GM18502 (cell line): ENCODE measurements around the gene PLEKHH1.
"Not testable (repeated sequence)": the region's sequence is repeated elsewhere in the genome, so short reads cannot be mapped to it uniquely, and the experiment has no call there.

Experiments
- ATAC-seq: cut with Tn5 transposase; IDR thresholded peaks from one replicate; pipeline ENCODE4 v1.9.1; 2021; ENCODE audit warnings: mild to moderate bottlenecking; ENCODE audit not compliant: unreplicated experiment, poor library complexity

The PLEKHH1 gene

DNA sequence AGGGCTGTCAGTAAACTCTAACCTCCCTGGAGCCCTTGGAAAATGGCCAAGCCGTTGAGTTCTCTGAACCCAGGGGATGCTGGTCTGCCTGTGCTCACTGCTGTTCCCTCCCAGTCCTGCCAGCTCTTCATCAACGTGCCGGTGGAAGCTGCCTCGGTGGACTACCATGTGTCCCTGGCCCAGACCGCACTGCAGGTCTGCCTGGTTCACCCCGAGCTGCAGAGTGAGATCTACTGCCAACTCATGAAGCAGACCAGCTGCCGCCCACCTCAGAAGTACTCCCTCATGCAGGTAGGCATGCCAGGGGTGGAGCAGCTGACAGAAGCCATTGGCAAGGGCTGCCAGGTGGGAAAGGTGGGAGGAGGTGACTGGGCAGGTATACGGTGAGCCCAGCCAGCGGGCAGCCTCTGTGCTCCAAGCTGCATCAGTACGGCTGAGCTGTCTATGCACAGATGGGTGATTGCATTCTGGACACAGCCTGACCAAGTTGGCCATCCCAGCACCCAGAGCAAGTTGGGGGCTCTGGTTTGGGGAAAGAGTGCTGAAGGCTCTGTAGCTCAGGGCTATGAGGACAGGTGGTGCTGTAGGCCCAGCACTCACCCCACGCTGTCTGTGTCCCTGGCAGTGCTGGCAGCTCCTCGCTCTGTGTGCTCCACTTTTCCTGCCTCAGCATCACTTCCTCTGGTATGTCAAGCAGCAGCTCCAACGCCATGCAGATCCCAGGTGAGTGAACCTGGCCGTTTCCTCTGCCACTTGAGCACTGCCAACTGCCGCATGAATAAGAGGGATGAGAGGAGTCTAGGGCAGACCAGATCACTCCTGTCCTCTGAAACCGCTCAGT, 45.0 kb downstream of the PLEKHH1 start:
- ATAC-seq = no peak

DNA sequence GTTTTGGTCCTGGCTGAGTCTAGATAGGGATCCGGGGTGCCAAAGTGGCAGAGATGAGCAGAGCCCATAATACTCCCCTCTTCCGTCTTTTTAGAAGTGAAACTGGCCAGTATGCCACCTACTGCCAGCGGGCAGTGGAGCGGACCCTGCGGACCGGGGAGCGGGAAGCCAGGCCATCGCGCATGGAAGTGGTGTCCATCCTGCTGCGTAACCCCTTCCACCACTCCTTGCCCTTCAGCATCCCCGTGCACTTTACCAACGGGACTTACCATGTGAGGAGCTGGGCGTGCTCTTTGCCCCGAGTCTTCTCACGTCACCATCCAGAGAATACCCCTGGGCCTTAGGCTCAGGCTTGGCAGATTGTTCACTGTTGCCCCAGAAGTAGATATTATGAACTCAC, 46.0 kb downstream of the PLEKHH1 start:
- ATAC-seq = no peak

DNA sequence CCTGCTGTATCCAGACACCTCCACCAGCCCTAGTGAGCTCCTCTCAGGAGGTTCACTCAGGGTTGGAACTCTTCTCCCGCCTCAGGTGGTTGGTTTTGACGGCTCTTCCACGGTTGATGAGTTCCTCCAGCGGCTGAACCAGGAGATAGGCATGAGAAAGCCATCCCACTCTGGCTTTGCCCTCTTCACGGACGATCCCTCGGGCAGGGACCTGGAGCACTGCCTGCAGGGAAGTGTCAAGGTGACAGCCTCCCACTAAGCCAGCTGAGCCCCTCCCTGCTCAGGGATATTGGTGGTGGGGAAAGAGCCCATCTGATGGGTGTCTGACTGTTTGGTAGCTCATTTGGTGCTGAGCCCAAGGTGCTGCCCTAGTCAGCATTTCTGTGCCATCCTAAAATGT, 46.5 kb downstream of the PLEKHH1 start:
- ATAC-seq = no peak

DNA sequence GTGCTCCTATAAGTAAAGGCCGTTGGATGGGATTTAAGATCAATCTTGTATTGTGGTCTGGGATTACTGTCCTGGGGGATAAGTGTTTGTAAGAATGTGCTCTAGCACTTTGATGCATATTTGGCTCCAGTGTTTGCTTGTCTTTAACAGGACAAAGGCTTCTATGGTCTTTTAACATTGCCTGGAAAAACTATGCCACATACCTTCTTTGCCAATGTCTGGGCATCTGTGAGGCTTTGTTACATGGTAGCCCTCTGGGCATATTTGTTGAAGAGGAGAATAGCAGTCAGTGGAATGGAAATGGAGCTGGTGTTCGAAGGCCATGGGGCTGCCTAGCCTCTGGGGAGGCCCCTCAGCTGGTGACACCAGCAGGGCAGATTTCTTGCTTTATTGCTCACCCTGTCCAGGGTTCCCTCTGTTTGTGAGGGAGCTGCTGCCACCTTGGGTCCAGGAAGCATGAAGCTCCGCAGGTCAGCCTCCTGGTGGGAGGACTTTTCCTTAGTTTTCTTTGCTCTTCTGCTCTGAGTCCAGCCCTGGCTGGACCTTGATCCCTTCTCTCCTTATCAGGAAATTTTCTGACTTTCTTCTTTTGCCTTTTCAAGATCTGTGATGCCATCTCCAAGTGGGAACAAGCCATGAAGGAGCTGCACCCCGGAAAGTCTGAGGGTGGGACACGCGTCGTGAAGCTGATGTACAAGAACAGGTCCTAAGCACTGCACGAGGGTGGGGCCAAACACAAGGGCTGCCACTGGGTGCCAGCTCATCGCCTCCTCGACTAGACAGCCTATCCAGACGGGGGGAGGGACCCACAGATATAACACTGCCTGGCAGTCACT, 47.5 kb downstream of the PLEKHH1 start:
- no peak for ATAC-seq

DNA sequence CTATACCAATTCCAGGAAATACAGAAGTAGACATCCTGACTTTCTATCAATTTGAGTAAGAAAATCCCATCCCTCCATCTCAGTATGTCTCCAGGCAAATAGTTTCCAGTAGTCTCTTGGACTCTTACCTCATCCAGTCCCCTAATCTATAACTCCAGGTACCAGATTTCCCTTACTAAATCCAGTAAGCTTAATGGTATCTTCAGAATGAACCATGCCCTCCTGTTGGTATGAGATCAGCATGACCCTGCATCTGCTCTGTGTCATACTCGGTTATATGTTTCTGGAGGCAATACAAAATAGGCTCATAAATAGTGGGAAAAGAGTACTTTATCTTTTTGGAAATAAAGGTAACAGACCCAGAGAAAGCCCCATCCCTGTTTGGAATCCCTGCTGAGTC, 48.6 kb downstream of the PLEKHH1 start:
- ATAC-seq = no peak

DNA sequence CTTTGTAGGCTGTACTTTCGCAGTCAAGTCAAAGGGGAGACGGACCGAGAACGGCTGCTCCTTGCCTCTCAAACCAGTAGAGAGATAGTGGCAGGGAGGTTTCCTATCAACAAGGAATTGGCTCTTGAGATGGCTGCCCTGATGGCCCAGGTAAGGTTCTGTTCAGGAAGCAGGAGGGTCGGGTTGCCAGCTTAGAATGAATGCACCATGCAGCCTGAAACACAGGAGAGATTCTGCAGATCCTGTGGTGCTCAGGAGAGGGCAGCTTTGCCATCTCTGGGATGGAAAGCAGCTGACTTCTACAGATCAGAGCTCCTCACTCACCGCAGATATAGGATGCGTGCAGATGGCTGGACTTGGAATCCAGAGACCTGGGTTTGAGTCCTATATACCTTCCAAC, 49.0 kb downstream of the PLEKHH1 start:
- no peak for ATAC-seq

DNA sequence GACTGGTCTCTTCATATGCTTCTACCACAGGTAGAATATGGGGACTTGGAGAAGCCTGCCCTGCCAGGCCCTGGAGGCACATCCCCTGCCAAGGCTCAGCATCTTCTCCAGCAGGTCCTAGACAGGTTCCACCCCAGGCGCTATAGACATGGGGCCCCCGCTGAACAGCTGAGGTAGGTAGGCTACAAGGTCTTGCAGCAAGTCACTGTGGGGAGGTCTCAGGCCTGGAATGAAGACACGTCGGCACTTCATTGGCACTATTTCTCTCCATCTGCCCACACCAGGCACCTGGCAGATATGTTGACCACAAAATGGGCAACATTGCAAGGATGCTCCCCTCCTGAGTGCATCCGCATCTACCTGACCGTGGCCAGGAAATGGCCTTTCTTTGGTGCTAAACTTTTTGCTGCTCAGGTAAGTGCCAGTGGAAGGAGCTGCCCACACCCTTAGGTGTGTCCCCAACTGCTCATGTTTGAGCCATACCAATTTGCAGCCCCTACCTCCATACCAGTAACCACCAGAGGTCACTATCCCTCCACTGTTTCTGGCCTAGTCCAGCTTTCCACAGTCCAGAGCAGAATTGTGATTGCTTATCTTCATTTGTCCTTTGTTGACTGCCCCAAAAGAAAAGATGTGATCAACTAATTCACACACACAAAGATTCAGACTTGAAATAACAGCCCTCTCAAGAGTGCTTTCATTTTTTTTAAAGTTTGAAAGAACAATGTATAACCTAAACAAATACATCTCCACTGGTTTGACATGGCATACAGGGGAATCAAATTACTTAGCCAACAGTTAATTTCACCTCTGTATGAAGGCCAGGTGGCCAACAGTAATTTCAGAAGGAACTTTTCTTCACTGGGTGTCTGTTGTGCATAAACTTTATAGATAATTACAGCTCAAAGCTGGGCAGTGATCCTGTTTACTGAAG, 50.9 kb downstream of the PLEKHH1 start:
- no peak for ATAC-seq

DNA sequence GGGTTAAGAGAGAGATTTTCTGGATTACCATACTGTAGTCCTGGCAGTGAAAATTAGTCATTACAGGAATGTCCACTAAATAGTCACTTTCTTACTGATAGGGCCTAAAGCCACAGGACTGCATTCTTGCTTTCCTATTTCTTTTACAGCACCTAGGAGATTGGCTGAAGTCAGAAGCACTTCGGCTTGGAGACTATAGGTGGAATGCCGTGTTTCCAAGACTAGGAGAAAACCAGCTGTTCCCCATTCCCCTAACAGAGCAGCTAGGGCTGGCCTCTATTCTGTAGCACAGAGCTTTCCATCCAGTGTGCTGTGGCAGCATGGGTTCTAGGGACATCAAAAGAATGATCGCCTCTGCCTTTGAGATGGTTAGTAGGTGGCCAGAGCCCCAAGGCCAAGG, 51.9 kb downstream of the PLEKHH1 start:
- no peak for ATAC-seq

DNA sequence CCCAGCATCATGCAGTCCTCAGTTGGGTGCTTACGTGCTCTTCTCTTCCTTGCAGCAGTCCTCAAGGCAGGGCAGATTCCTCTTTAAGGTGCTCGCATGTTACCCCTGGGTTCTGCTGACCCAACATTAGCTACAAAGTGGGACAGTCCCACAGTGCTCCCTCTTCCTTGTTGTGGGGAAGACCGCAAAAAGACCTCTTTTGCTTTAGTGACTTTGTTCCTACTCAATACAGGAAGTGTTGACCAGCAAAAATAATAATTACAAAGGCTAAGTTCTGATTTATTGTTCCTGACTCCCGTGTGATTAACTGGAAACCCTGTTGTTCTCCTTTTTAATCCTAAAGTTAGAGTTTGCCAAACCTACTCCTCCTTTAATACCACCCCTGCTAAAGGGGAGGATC, 53.3 kb downstream of the PLEKHH1 start:
- ATAC-seq = no peak

DNA sequence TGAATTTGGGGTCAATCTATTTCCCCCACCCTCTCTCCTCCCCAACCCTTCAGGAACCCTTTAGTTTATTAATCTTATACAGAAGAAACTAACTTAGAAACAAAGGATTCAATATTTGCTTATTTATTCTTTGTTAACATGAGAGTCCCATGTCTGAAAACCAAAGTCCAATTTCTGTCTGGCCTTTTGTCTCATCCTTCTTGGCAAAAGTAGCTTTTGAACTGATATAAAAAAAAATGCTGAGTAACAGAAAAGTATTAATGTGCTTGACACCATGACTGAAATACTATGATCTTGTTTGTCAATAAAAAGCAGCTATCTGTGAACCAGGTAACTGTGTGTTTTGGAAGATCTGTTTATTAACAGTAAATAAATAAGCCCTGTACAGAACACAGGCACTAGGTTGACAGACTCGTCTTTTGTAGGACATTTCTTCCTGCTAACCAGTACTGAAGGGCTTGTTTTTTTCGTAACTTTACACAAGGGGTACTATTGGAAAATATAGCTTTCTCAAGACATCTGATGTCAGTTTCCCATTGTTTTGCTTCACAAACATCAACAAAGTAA, 56.2 kb downstream of the PLEKHH1 start:
- no peak for ATAC-seq

DNA sequence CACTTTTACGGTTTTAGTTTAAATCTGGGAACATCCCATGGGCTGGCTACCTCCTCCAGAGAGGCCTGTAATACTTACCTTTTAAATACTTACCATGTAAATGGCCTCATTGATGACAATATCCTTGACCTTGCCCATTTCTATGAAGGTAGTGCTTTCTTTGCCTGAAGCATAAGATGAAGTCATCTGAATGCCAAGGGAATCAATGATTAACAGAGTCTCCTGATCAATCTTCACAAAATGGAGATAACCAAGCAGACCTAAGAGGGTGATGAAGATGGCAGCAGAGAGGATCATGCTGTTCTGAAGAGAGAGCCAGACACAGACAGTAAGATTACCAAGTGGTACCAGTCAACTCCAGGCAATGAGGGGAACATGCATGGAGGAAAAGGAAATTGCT, 60.6 kb downstream of the PLEKHH1 start:
- ATAC-seq = not testable (repeated sequence)

DNA sequence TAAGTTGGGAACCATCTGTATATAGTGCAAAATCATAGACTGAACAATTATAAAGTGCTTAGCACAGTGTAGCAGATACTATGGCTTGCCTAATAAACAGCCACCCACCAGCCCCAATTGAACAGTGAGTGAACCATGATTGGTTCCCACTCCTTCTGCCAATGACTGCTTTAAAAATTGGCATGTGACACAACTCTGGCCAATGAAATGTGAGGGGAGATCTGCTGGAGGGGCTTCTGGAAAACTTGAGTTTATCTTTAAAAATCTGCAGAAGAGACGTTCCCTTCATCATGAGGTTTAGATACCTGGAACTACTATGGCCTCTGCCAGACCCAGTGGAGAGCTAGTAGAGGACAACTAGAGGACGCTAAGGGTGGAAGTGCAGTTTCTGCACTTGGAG, 62.3 kb downstream of the PLEKHH1 start:
- no peak for ATAC-seq

DNA sequence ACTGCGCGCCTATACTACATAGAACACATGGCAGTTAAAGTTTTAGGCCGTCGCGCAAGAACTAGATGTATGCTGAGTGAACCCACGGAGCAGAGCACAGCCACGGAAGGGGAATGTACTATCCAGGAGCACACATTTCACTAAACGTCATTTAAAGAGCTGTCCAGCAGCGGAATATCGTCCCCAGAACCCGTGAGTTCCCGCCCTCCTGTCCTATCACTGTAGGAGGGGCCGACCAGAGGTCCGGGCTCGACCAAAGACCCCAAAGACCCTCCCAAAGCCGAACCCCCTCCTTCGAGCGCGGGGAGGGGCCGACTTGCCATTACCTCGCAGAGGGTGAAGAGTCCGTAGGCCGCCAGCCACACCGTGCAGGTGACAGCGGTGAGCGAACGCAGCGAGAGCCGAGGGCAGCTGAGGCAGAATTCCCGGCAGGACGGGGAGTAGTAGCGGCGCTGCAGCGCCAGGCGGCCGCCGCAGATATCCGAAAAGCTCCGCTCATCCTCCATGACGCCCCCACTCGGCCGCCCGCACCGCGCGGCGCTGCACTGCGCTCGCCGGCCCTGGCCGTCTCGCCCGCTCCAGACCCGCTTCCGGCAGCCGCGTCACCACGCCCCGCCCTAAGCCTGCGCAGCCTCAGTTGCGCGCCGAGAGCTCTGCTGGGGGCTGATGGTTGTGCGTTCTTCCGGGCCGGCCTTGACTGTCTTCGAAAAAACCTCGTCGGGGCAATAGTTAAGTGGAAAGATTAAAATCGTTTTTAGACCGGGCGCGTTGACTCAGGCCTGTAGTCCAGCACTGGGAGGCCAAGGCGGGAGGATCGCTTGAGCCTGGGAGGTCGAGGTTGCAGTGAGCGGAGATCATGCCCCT, 66.8 kb downstream of the PLEKHH1 start, which contains the start of gene PIGH:
PIGH (minus strand) TSS at position 571 of the 864 bp plus-strand sequence; CDS start at position 506, 65 bp downstream.
- peak; percentile 93 for ATAC-seq

DNA sequence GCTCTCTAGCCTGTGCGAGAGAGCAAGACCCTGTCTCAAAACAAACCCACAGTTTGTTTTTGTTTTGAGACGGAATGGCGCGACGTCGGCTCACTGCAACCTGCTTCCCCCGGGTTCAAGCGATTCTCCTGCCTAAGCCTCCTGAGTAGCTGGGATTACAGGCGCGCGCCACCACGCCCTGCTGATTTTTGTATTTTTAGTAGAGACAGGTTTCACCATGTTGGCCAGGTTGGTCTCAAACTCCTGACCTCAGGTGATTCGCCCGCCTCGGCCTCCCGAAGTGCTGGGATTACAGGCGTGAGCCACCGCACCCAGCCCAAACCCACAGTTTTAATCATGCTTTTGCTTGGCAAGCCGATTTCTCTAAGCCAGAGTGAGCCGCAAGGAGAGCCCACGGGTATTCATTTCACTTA, 67.5 kb downstream of the PLEKHH1 start:
- not testable (repeated sequence) for ATAC-seq

DNA sequence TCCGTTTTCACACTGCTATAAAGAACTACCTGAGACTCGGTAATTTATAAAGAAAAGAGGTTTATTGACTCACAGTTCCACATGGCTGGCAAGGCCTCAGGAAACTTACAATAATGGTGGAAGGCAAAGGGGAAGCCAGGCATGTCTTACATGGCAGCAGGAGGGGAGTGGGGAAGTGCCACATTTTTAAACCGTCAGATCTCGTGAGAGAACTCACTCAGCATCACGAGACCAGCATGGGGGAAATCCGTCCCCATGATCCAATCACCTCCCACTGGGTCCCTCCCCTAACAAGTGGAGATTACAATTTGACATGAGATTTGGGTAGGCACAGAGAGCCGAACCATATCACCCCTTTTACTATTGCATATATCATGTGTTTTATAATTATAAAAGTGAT, 69.0 kb downstream of the PLEKHH1 start:
- ATAC-seq = no peak

DNA sequence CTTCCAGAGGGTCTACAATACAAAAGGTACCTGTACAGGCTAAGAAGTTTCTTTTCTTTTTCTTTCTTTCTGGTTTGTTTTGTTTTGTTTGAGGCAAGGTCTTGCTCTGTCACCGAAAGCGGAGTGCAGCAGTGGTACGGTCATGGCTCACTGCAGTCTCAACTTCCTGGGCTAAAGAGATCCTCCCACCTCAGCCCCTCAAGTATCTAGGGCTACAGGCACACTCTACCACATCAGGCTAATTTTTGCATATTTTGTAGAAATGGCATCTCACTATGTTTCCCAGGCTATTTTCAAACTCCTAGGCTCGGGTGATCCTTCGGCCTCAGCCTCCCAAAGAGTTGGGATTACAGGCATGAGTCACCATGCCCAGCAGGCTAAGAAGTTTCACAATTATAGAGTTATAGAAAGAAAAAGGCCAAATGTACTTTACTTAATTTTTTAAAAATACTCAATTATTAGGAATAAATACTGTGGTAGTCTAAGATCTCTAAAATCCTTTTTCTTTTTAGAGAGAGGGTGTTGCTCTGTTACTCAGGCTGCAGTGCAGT, 70.0 kb downstream of the PLEKHH1 start:
- ATAC-seq = peak; percentile 71

DNA sequence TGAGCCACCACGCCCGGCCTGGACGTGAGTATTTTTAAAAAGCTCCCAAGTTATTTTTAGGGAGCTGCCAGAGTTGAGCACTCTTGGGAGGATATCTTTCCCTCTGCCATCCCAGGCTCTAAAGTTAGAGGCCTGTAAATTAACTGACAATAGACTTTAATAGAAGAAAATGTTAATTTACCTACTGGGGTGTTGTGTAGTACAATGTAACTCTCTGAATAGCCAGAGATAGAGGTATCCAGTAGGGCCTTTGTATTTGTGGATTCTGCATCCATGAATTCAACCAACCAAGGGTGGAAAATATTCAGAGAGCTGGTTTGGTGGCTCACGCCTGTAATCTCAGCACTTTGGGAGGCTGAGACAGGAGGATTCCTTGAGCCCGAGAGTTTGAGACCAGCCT, 74.6 kb downstream of the PLEKHH1 start:
- ATAC-seq = no peak

DNA sequence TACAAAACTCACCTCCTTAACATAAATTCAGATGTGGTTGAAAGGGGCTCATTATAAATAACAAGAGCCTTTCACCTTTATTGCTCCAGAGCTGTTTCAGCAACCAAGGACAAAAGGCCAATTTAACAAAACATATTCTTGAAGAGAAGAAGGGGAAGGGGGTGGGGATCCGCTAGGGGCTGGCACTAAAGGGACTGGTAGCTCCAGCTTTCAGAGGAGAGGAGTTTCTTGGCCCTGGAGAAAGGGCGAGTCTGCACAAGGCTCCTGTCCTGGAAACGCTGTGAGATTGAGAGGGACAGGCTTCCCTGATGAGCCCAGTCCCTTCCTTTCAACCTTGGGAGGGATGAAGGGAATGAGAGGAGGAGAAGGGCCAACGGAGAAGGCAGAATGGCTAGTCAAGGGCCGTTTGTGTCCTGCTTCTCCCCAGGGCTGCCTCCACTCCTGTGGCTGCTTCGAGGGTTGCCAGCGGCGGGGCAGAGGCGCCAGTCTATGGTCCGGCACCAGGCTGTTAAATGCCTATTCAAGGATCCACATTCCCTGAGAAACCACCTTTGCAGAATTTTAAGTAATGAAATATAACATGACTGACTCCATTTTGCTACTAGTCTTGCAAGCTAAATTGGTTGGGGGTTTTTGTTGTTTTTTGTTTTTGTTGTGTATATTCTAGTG, 76.7 kb downstream of the PLEKHH1 start:
- ATAC-seq = no peak
